Lower leg skin (tissue), 4 donors: ENCODE results near the gene GPN2. TPM values are rescaled to one million over a fixed set of nuclear protein-coding genes. Genes with fewer than 3 reads are reported as not detected.

Experiments
- DNase-seq, 2 donors: peaks; one replicate each; pipeline ENCODE4 v3.0.0-alpha.2; 2019; ENCODE audit warnings: low spot score in 2 of 2
- H3K4me3 ChIP-seq: fragments of 200-600 bp; sonication (generic); 2 replicates; pipeline ENCODE4 v1.5.1; 2017; ENCODE audit warnings: mild to moderate bottlenecking, low read depth; ENCODE audit not compliant: poor library complexity, severe bottlenecking
- POLR2A ChIP-seq, 2 donors: fragments of 450-650 bp; IDR thresholded peaks; one replicate each; pipeline ENCODE4 v1.6.1; 2016 to 2017; ENCODE audit warnings: antibody characterized with exemption in 2 of 2, mild to moderate bottlenecking in 1 of 2, moderate library complexity in 1 of 2
- WGBS, 2 donors: methylation state at CpG; one replicate each; pipeline ENCODE4 v1.1.5; 2018; 5-methylcytosine and 5-hydroxymethylcytosine counted together
- intact Hi-C: fragments of 100-400 bp; cut with DNase I; formaldehyde crosslinking; loops from one replicate; pipeline ENCODE4 v1.15.0; 2023; ENCODE audit warnings: low total_unique reads
- total RNA-seq, 4 donors: library from RNA; depleted of rRNA; stranded (reverse); fragments of >200 nt; gene quantifications; one replicate each; pipeline ENCODE4 v1.1.0, GENCODE V29; 2016
- TF ChIP-seq, protein P1 (sequence below), 3 donors: fragments of 450-650 bp; IDR thresholded peaks; one replicate each; pipeline ENCODE4 v1.5.1; 2016; ENCODE audit warnings: antibody characterized with exemption in 3 of 3, mild to moderate bottlenecking in 3 of 3, moderate library complexity in 2 of 3

GPN2 gene
- total RNA-seq, 4 donors from 2014 or later, result 12.3 to 24.5 (median 16.4) TPM

DNA sequence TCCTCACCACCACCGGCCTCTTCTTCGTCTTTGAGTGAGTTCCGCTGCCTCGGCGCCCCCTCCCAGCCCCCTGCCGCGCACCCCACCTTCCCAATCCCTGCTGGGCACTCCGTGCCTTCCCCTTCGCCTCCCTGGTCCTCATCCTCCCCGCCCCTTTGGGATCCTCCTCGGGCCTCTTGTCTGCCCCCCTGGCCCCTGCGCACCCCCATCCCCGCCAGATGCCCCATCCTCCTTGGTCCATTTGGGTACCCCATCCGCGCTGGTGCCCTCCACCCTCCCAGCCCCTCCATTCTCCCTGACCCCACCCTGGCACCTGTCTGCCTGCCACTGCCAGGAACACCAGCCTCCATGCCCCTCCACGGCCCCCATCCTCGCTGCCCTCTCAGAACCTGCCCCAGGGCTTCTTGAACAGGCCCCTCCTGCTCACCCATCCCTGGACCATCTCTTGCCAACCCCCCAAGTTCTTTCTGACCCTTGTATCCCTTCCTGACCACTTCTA is 62.9 kb downstream of the GPN2 start:
- TF ChIP-seq POLR2A (IDR thresholded peaks at IDR 0.05), result no peak
- TF ChIP-seq, protein P1, sequence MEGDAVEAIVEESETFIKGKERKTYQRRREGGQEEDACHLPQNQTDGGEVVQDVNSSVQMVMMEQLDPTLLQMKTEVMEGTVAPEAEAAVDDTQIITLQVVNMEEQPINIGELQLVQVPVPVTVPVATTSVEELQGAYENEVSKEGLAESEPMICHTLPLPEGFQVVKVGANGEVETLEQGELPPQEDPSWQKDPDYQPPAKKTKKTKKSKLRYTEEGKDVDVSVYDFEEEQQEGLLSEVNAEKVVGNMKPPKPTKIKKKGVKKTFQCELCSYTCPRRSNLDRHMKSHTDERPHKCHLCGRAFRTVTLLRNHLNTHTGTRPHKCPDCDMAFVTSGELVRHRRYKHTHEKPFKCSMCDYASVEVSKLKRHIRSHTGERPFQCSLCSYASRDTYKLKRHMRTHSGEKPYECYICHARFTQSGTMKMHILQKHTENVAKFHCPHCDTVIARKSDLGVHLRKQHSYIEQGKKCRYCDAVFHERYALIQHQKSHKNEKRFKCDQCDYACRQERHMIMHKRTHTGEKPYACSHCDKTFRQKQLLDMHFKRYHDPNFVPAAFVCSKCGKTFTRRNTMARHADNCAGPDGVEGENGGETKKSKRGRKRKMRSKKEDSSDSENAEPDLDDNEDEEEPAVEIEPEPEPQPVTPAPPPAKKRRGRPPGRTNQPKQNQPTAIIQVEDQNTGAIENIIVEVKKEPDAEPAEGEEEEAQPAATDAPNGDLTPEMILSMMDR (IDR thresholded peaks at IDR 0.05), result no peak
- H3K4me3 ChIP-seq, result peak overlapping the region; percentile 51
- intact Hi-C loops, result no loop called here
- 3 to 4% methylated on average over 16 to 17 of the region's 17 CpGs for WGBS, 2 donors
- no peak for DNase-seq

DNA sequence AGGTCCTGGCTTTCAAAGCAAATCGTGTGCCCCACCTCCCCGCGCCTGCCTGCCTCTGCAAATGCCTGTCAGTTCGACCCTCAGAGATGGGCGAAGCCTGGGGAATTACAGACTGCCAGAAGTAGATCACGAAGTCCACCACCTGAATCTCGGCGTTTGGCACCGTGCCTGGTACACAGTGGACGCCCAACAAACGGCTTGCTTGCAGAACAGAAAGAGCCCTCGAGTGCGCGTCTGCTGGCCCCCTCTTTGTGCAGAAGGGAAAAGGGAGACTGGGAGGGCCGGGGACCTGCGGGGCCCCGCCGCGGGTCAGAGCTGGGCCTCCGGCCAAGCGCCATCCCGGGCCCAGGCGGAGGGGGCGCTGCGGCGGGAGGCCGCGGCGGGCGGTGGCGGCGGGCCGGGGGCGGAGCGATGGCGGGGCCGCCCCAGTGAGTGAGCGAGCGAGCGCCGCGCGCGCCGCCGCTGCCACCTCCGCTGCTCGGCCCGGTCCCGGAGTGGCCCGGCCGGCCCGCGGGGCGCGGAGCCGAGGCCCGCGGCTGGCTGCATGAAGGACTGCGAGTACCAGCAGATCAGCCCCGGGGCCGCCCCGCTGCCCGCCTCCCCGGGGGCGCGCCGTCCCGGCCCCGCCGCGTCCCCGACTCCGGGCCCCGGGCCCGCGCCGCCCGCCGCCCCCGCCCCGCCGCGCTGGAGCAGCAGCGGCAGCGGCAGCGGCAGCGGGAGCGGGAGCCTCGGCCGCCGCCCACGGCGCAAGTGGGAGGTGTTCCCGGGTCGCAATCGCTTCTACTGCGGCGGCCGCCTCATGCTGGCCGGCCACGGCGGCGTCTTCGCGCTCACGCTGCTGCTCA is 63.6 kb downstream of the GPN2 start, which contains the start of gene ZDHHC18:
Gene ZDHHC18 (plus strand): TSS at position 428 of the 845 bp plus-strand sequence. CDS start 117 bp downstream, at position 545.
- no peak for TF ChIP-seq POLR2A (IDR thresholded peaks at IDR 0.05)
- TF ChIP-seq, protein P1 (IDR thresholded peaks at IDR 0.05), result no peak
- intact Hi-C loops, result no loop called here
- WGBS, 2 donors, result 0 to 1% methylated on average over 5 to 20 of the region's 107 CpGs
- peak within 1 kb of the TSS; percentile 51 for H3K4me3 ChIP-seq
- peak; percentile 56 to 94 for DNase-seq

Other genes starting within 250 kb of the GPN2 start
- 10 to 100 TPM; 53.3 to 77.2 (median 54.9) TPM for gene ARID1A, start 194.3 kb downstream of the GPN2 start, total RNA-seq
- gene PIGV, start 102.3 kb downstream of the GPN2 start, total RNA-seq, result 10 to 100 TPM; 18.2 to 39.3 (median 27.1) TPM
- 10 to 100 TPM; 14.1 to 28.4 (median 18.8) TPM for gene ZDHHC18, start 63.6 kb downstream of the GPN2 start, total RNA-seq
- gene SFN, start 27.1 kb downstream of the GPN2 start, total RNA-seq, result 1,000 to 10,000 TPM in 1 of 4 donors, 100 to 1,000 TPM in 3; 755 to 1,044 (median 948) TPM
- 10 to 100 TPM in 3 of 4 donors, 1 to 10 TPM in 1; 9.7 to 23.5 (median 13.0) TPM for gene GPATCH3, start 10.2 kb upstream of the GPN2 start, total RNA-seq
- not detected for gene NR0B2, start 23.7 kb upstream of the GPN2 start, total RNA-seq
- 10 to 100 TPM; 37.0 to 50.4 (median 39.7) TPM for gene NUDC, start 31.5 kb upstream of the GPN2 start, total RNA-seq
- gene KDF1, start 70.2 kb upstream of the GPN2 start, total RNA-seq, result 10 to 100 TPM; 34.0 to 45.8 (median 36.2) TPM
- gene TRNP1, start 103.4 kb upstream of the GPN2 start, total RNA-seq, result 10 to 100 TPM; 14.9 to 29.4 (median 20.2) TPM
- 100 to 1,000 TPM; 139 to 243 (median 239) TPM for gene TENT5B, start 122.6 kb upstream of the GPN2 start, total RNA-seq